Measurements from ENCODE around the gene PPDPF.

GRCh38 chr20:63496596-63497120 lies 23.9 kb upstream of the PPDPF start:
- TF ChIP-seq EZH2phosphoT487 (IDR thresholded peaks at IDR 0.05; ENCODE audit: borderline replicate concordance, low read length) = no peak
- no peak for TF ChIP-seq CTCF (conservative IDR thresholded peaks at IDR 0.05; ENCODE audit: low read depth, low read length)
- no peak for TF ChIP-seq EZH2 (IDR thresholded peaks at IDR 0.05; ENCODE audit: low read length, unreplicated experiment)
